Measurements from ENCODE around the gene PLIN3.

- TF ChIP-seq CTCF (IDR thresholded peaks at IDR 0.05) (no peak), EZH2 (IDR thresholded peaks at IDR 0.05; ENCODE audit: borderline replicate concordance, insufficient read depth, low read depth, low read length, poor library complexity, severe bottlenecking) (no peak)
These were observed 29.7 kb upstream of the PLIN3 start for GRCh38 chr19:4897146-4897545.
